ENCODE results near the gene MACF1. TPM values are rescaled to one million over a fixed set of nuclear protein-coding genes. Genes with fewer than 3 reads are reported as not detected.

The MACF1 gene
- total and polyA plus RNA-seq, 4 donors, result 23.3 to 216 (median 51.2) TPM

- H3K36me3 ChIP-seq (ENCODE audit: control insufficient read depth in 4 of 4, insufficient read depth in 3 of 4, low read depth in 1 of 4, low read length in 3 of 4), result peaks cover 2 to 27% (median 11%) of the 10 kb centered on the region in 4 donors
- H3K4me3 ChIP-seq (ENCODE audit: low read depth in 1 of 3, low read length in 3 of 3), result no peak overlapping the region
- no peak for TF ChIP-seq JUND (IDR thresholded peaks at IDR 0.05)
- no peak for TF ChIP-seq HNF4G (IDR thresholded peaks at IDR 0.05)
- no peak for TF ChIP-seq ZBTB33 (IDR thresholded peaks at IDR 0.05)
- TF ChIP-seq YY1 (IDR thresholded peaks at IDR 0.05), result no peak
- no peak for TF ChIP-seq CTCF (IDR thresholded peaks at IDR 0.05; ENCODE audit: low read depth, low read length, missing input control)
- no peak for TF ChIP-seq ATF3 (IDR thresholded peaks at IDR 0.05)
- TF ChIP-seq RXRA (IDR thresholded peaks at IDR 0.05), result no peak
- no peak for TF ChIP-seq TAF1 (conservative IDR thresholded peaks at IDR 0.05)
- TF ChIP-seq MAX (IDR thresholded peaks at IDR 0.05), result no peak
- no peaks in the 10 kb centered on the region for H3K9me3 ChIP-seq (ENCODE audit: control insufficient read depth in 4 of 4, low read length in 3 of 4)
- H3K27ac ChIP-seq (ENCODE audit: low read depth in 1 of 2, low read length in 2 of 2), result no peak overlapping the region
- no peaks in the 10 kb centered on the region for H3K27me3 ChIP-seq (ENCODE audit: control insufficient read depth in 4 of 4, insufficient read depth in 4 of 4, low read length in 3 of 4)
- 89% methylated on average over 6 of the region's 6 CpGs for WGBS
- H3K4me1 ChIP-seq (ENCODE audit: control insufficient read depth in 4 of 4, insufficient read depth in 4 of 4, low read length in 3 of 4), result no peaks in the 10 kb centered on the region
- no peak for DNase-seq (ENCODE audit: low spot score)
- no peak overlapping the region for H3K9ac ChIP-seq (ENCODE audit: low read depth in 1 of 2, low read length in 2 of 2)
Measured at GRCh38 chr1:39524171-39524570, 319.7 kb downstream of the MACF1 start.

DNA sequence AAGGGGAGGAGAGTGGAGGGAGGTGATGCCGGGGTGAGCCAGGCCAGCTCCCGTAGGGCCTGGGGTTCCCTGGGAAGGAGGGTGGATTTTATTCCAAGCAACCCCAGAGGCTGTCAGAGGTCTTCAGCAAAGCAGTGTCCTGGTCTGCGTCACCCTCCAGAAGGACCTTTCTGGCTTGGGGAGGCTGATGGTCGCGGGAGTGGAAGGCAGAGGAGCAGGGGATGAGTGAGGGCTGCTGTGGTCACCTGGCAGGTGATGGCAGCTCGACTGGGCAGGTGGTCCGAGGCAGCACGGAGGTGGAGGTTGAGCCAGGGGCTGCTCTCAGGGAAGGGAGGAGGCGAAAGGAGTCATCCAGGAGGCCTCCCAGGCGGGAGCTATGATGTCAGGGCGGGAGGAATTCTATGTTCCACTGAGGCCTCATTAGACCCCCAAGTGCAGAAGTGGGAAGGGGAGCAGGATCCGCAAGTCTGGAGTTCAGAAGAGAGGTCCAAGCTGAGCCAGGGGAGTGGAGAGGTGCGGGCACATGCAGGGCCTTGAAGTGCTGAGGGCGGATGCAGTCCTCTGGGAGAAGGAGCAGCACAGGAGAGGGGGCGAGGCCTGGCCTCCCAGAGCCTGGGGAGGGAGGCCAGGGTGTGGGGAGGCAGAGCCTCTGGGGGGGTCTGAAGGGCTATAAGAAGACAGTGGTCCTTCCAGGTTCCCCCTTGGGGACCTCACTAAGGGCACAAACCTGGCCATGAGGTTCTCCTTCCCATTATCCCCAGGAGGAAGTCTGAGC is 320.3 kb downstream of the MACF1 start:
- peaks cover 2 to 29% (median 12%) of the 10 kb centered on the region in 4 donors for H3K36me3 ChIP-seq (ENCODE audit: control insufficient read depth in 4 of 4, insufficient read depth in 3 of 4, low read depth in 1 of 4, low read length in 3 of 4)
- H3K27ac ChIP-seq (ENCODE audit: low read depth in 1 of 2, low read length in 2 of 2), result no peak overlapping the region
- DNase-seq (ENCODE audit: low spot score), result no peak
- no peak overlapping the region for H3K4me3 ChIP-seq (ENCODE audit: low read depth in 1 of 3, low read length in 3 of 3)
- no peaks in the 10 kb centered on the region for H3K27me3 ChIP-seq (ENCODE audit: control insufficient read depth in 4 of 4, insufficient read depth in 4 of 4, low read length in 3 of 4)
- TF ChIP-seq JUND (IDR thresholded peaks at IDR 0.05) (no peak), RXRA (IDR thresholded peaks at IDR 0.05) (no peak), SP1 (IDR thresholded peaks at IDR 0.05) (no peak), FOXA2 (IDR thresholded peaks at IDR 0.05) (no peak), FOXA1 (IDR thresholded peaks at IDR 0.05) (no peak), CTCF (IDR thresholded peaks at IDR 0.05; ENCODE audit: low read depth, low read length, missing input control) (no peak), YY1 (IDR thresholded peaks at IDR 0.05) (no peak)
- no peaks in the 10 kb centered on the region for H3K4me1 ChIP-seq (ENCODE audit: control insufficient read depth in 4 of 4, insufficient read depth in 4 of 4, low read length in 3 of 4)
- 94% methylated on average over 15 of the region's 15 CpGs for WGBS
- no peak overlapping the region for H3K9ac ChIP-seq (ENCODE audit: low read depth in 1 of 2, low read length in 2 of 2)
- H3K9me3 ChIP-seq (ENCODE audit: control insufficient read depth in 4 of 4, low read length in 3 of 4), result no peaks in the 10 kb centered on the region
